ENCODE measurements around the gene RBM48. TPM values are rescaled to one million over a fixed set of nuclear protein-coding genes. Genes with fewer than 3 reads are reported as not detected.
A peak's percentile ranks its signal among the peaks of the same experiment; 100 is the strongest.

RBM48 gene
- total and polyA plus RNA-seq, 2 of the 8 experiments (the other 6 are each of a cell fraction or from before 2014, with no cell fraction given), result 4.3 to 8.6 TPM

DNA sequence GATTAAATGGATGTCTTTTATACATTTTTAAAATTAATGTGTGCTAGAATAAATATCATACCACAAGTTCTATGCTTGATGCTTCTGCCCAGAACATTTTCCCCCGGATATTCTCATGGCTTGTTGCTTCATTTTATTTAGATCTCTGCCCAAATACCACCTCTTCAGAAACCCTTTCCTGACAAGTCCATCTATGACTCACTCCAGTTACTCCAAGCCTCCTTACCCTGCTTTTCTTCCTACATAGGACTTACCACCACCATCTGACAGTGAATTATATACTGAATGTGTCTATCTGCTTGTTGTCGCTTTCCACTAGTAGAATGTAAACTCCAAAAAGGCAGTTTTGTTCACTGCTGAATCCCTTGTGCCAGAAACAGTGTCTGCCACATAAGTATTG lies 31.7 kb upstream of the RBM48 start:
- Histone ChIP-seq H3K18ac (ENCODE audit: extremely low read depth, low read length) (no peak overlapping the region), H3K79me2 (ENCODE audit: control insufficient read depth in 1 of 2, insufficient read depth in 2 of 2, low read length in 2 of 2) (no peaks in the 10 kb centered on the region), H3K23me2 (ENCODE audit: low read depth, low read length) (no peaks in the 10 kb centered on the region), H3K23ac (ENCODE audit: insufficient read length) (no peak overlapping the region), H2AFZ (ENCODE audit: low read length) (no peak overlapping the region), H3K36me3 (ENCODE audit: control insufficient read depth in 2 of 4, insufficient read depth in 4 of 4, low read length in 3 of 4) (peaks cover 5 to 63% (median 31%) of the 10 kb centered on the region in 4 experiments; a peak in 7 of 8 replicates), H3K14ac (ENCODE audit: insufficient read length) (no peak overlapping the region), H3K4me1 (replicated peaks in 1 of 4; ENCODE audit: control insufficient read depth in 3 of 4, insufficient read depth in 4 of 4, low read length in 3 of 4) (no peaks in the 10 kb centered on the region), H3K4me2 (ENCODE audit: insufficient read depth in 1 of 2, low read depth in 2 of 2, low read length in 2 of 2) (no peak overlapping the region), H4K5ac (ENCODE audit: insufficient read length, low read depth, low read length) (no peak overlapping the region), H3K27me3 (replicated peaks in 1 of 4; ENCODE audit: control insufficient read depth in 3 of 4, extremely low read depth in 1 of 4, insufficient read depth in 3 of 4, low read length in 3 of 4) (no peaks in the 10 kb centered on the region), H2BK15ac (ENCODE audit: low read length) (no peak overlapping the region), H3K27ac (ENCODE audit: low read depth, low read length) (no peak overlapping the region), H3K9me3 (ENCODE audit: insufficient read depth in 2 of 2, low read depth in 1 of 2, low read length in 1 of 2) (no peaks in the 10 kb centered on the region), H3K4ac (replicated peaks; ENCODE audit: insufficient read length, low read depth, low read length) (no peak overlapping the region), H3K4me3 (ENCODE audit: extremely low read depth in 1 of 4, insufficient read depth in 2 of 4, low read depth in 3 of 4, low read length in 4 of 4) (no peak overlapping the region), H4K91ac (replicated peaks; ENCODE audit: insufficient read length, low read length) (no peak overlapping the region), H4K8ac (ENCODE audit: extremely low read depth, insufficient read depth, low read length) (no peak overlapping the region), H2BK20ac (ENCODE audit: low read length) (no peak overlapping the region), H4K20me1 (replicated peaks in 1 of 2; ENCODE audit: control insufficient read depth in 1 of 2, insufficient read depth in 2 of 2, low read length in 2 of 2) (peaks cover 2% of the 10 kb centered on the region in 2 experiments), H3K56ac (replicated peaks; ENCODE audit: insufficient read length, low read depth, low read length) (peak overlapping the region; percentile 59), H2BK5ac (ENCODE audit: low read depth, low read length) (no peak overlapping the region), H2BK12ac (ENCODE audit: low read depth, low read length) (no peak overlapping the region), H2BK120ac (replicated peaks; ENCODE audit: low read depth, low read length) (no peak overlapping the region), H3K9ac (replicated peaks in 1 of 4; ENCODE audit: extremely low read depth in 1 of 4, low read depth in 3 of 4, low read length in 3 of 4) (no peak overlapping the region), H2AK5ac (ENCODE audit: low read depth, low read length) (no peak overlapping the region), H3K79me1 (ENCODE audit: low read depth, low read length) (no peaks in the 10 kb centered on the region)
- 94% methylated on average over 2 of the region's 2 CpGs; no CpG with 5 or more reads in 1 of the 2 experiments for WGBS, 2 experiments (ENCODE audit: extremely low coverage in 1 of 2, insufficient coverage in 1 of 2, insufficient read length in 1 of 2, insufficient replicate concordance in 2 of 2, low coverage in 1 of 2, low lambda C conversion rate in 2 of 2, missing lambda C conversion rate in 1 of 2)
- DNase-seq (ENCODE audit: low read depth in 1 of 2, low spot score in 2 of 2) (no peak), FAIRE-seq (no peak)
- CTCF ChIA-PET (ENCODE audit: partially characterized antibody), result no interaction called here
- POLR2A ChIA-PET (ENCODE audit: partially characterized antibody), result no interaction called here
- TF ChIP-seq RBBP5 (IDR thresholded peaks at IDR 0.05; ENCODE audit: borderline replicate concordance, low read depth, low read length) (no peak), SUZ12 (IDR thresholded peaks at IDR 0.05; ENCODE audit: low read length) (no peak), NRF1 (IDR thresholded peaks at IDR 0.05; ENCODE audit: low read depth, low read length) (no peak), CREB1 (IDR thresholded peaks at IDR 0.05) (no peak), SIRT6 (IDR thresholded peaks at IDR 0.05; ENCODE audit: low read length) (no peak), GABPA (IDR thresholded peaks at IDR 0.05; ENCODE audit: borderline replicate concordance, insufficient read depth, low read length) (no peak), SRF (IDR thresholded peaks at IDR 0.05; ENCODE audit: low read depth, low read length) (no peak), TCF12 (IDR thresholded peaks at IDR 0.05; ENCODE audit: low read depth, low read length) (no peak), TEAD4 (IDR thresholded peaks at IDR 0.05; ENCODE audit: low read depth, low read length) (no peak), MAFK (IDR thresholded peaks at IDR 0.05; ENCODE audit: low read depth, low read length) (no peak), SP1 (IDR thresholded peaks at IDR 0.05; ENCODE audit: low read depth, low read length) (no peak), GTF2F1 (IDR thresholded peaks at IDR 0.05; ENCODE audit: borderline replicate concordance, low read depth, low read length) (no peak), SAP30 (IDR thresholded peaks at IDR 0.05; ENCODE audit: insufficient read depth, insufficient replicate concordance, low read length) (no peak), BCL11A (IDR thresholded peaks at IDR 0.05; ENCODE audit: low read depth in 2 of 2, low read length in 2 of 2) (no peak), CTBP2 (IDR thresholded peaks at IDR 0.05; ENCODE audit: borderline replicate concordance, insufficient read depth, insufficient read length, low read length) (no peak)
- TF ChIP-seq, protein P1, sequence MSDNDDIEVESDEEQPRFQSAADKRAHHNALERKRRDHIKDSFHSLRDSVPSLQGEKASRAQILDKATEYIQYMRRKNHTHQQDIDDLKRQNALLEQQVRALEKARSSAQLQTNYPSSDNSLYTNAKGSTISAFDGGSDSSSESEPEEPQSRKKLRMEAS (IDR thresholded peaks at IDR 0.05), result no peak

All from H1 (cell line).